Keratinocyte (primary cell): ENCODE measurements around the gene FGGY.

Experiments
- EZH2 ChIP-seq: IDR thresholded peaks from one replicate; pipeline ENCODE4 v1.6.1; 2012; ENCODE audit warnings: inconsistent platforms, mild to moderate bottlenecking, low read length, moderate library complexity
- TF ChIP-seq, protein P1 (sequence below), 3 experiments: IDR thresholded peaks in 1 of 3; conservative IDR thresholded peaks in 1 of 3; optimal IDR thresholded peaks in 1 of 3; 2 replicates in 2 of 3; 3 replicates in 1 of 3; pipeline versions ENCODE3 to v1.5.1; 2011; ENCODE audit warnings: low read length in 3 of 3, mild to moderate bottlenecking in 3 of 3, moderate library complexity in 2 of 3, control low read depth in 1 of 3, inconsistent platforms in 1 of 3; ENCODE audit not compliant: insufficient read depth in 2 of 3; ENCODE audit errors: extremely low read depth in 1 of 3

DNA sequence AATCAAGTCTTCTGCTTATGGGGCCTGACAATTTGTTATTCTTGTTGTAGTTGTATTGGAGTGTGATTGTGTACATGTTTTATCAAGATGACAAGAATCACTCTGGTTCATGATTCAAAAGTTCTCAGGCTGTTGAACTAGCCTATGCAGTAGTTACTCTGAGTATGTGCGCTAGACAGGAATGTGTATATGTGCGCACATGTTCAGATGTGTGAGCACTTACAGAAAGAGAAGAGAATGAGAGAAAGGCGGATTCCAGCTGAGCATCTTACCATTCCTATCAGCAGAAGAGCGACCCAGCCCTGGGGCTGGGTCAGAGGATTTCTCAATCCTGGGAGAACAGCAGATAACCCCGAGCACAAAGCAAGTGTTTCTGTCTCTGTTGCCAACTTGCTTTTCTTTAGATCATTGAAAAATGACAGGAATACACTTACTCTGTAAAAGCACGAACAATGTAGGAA, 407.1 kb downstream of the FGGY start:
- TF ChIP-seq, protein P1, sequence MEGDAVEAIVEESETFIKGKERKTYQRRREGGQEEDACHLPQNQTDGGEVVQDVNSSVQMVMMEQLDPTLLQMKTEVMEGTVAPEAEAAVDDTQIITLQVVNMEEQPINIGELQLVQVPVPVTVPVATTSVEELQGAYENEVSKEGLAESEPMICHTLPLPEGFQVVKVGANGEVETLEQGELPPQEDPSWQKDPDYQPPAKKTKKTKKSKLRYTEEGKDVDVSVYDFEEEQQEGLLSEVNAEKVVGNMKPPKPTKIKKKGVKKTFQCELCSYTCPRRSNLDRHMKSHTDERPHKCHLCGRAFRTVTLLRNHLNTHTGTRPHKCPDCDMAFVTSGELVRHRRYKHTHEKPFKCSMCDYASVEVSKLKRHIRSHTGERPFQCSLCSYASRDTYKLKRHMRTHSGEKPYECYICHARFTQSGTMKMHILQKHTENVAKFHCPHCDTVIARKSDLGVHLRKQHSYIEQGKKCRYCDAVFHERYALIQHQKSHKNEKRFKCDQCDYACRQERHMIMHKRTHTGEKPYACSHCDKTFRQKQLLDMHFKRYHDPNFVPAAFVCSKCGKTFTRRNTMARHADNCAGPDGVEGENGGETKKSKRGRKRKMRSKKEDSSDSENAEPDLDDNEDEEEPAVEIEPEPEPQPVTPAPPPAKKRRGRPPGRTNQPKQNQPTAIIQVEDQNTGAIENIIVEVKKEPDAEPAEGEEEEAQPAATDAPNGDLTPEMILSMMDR (optimal IDR thresholded peaks at IDR 0.05 in 1 of 3, IDR thresholded peaks at IDR 0.05 in 1 of 3, conservative IDR thresholded peaks at IDR 0.05 in 1 of 3; ENCODE audit: extremely low read depth in 1 of 3, insufficient read depth in 2 of 3, low read length in 3 of 3) = no peak
- no peak for TF ChIP-seq EZH2
